HG03039 (cell line): ENCODE results near the gene ALDOB.
A peak's percentile ranks its signal among the peaks of the same experiment; 100 is the strongest.

Experiments
- ATAC-seq: cut with Tn5 transposase; IDR thresholded peaks from one replicate; pipeline ENCODE4 v1.9.1; 2021; ENCODE audit warnings: mild to moderate bottlenecking, moderate library complexity; ENCODE audit not compliant: unreplicated experiment

The ALDOB gene

DNA sequence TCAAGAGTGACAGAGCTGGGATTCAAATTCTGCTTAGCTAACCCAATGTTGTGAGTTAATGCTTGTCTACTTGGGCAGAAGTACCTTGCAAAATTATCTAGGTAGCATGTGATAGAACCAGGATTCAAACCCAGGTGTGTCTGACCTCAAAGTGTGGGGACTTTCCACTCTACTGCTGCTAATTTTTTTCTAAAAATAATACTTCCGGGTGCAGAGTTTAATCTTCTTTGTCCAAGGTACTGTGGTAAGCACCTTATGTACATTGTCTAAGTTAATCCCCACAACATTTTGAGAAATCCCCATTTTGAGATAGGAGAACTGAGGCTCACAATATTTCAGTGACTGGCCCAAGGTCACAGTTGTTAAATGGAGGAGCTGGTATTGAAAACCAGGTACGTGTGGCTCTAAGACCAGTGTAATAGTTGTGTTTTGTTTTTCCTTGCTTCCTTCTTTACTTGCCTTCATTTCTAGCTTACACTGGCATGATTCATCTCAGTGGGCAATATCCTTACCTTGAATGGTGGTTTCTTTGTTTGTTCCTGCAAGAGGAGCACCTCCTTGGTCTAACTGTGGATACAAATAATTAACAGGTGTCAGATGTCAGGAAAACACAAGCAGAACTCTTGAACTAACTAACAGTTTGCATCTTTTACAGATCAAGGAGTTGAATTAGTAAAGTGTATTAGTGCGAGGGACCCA lies 7.5 kb downstream of the ALDOB start:
- ATAC-seq = no peak

DNA sequence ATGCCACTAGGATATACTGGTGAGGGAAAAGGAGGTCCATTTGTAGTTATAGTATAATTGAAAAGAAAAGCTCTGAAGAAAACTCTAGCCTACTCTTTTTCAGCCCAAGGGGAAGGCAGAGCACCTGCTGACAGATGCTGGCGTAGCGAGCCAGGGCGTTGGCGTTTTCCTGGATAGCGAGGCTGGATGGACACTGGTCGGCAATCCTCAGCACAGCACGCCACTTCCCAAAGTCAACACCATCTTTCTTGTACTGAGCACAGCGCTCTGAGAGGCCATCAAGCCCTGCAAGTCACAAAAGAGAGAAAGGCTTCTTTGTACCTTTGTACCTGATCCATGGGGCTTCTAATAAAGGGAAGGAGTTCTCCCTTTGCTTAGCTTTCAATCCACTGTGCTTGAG lies 8.2 kb downstream of the ALDOB start:
- ATAC-seq = no peak

DNA sequence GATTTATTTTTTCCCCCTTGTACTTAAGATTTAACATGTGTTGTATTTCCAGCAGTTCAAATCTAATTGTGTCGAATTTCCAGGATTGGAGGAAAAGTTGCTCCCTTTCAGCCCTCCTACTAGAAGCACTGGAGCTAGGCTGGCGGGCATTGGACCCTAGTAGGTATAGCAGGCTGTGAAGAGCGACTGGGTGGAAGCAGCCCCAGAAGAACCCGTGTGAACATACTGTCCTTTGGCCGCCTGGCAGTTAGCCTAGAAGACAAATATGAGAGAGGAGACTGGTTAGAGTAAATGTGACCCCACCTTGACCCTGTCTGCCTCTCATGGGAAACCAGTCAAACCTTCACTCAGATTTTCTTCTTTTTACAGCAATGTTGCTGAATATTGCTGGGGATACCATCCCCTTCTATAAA lies 13.9 kb downstream of the ALDOB start:
- no peak for ATAC-seq

DNA sequence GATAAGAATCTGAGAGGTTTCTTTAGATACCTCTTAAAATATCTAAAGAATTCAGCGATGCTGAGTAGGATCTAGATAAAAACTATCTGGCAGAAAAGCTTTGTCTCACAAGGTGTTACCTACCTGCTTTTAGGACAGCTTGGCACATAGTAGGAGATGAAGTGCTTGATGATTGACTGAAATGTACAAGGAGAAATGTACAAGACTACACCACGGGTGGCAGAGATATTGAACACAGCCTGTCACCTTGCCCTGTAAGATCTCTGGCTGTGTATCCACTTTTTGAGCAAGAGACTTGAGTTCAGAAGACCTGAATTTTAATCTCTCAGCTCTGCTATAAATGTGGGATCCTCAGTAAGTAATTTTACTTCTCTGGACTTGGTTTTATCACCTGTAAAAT lies 15.7 kb downstream of the ALDOB start:
- ATAC-seq = no peak

DNA sequence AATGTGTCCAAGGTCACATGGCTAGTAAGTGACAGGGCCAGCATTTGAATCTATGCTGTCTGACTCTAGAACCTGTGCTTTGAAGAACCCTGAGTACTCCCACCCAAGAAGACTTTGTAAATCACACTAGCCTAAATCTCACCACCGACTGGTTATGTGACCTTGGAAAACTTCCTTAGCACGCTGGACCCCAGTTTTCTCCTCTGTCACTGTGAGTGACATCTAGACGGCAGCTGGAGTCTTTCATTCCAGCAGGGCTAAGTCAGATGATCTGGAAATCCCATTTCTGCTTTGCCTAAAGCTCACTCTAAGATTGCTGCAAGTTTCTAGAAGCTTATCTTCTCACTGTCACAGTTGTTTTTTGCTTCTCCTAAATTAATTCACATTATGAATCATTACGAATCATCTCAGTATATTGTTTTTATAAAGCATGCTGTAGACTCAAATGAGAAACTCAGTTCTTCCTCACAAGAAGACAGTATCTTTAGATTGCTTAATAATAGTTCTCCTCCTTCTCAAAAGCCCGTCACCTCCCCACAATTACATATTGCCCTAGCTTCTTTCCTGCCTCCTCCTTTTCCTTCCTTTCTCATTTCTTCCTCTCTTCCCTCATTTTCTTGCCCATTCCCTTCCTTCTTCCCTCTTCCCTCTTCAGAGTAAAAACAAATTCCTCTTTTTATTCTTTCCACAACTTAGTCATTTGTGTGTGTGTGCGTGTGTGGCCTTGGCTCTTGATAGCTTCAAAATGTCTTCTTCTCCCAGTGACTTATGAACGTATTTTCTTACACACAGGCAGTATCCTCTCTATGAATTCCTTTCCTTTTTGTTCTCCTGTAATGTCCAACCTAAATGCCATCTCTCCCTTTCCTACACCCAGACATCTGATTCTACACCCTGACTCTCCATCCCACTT lies 16.8 kb downstream of the ALDOB start:
- no peak for ATAC-seq

DNA sequence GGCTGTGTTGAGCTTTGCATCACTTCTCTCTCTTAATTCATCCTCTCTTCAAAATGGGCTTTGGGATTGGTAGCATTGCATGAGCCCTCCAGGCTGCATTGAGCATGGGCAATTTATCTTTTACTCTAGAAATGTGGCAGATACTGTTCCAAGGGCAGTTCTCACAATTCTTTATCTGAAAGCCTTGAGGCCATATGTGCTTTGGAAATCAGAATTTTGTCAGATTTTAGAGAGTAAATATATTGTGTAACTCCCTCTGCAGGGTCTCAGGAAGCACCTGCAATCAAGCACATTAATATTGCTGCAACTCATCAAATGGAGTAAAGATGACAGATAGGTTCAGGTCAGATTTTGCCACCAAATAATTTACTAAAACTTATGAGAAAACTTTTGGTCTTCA lies 17.6 kb downstream of the ALDOB start:
- no peak for ATAC-seq

DNA sequence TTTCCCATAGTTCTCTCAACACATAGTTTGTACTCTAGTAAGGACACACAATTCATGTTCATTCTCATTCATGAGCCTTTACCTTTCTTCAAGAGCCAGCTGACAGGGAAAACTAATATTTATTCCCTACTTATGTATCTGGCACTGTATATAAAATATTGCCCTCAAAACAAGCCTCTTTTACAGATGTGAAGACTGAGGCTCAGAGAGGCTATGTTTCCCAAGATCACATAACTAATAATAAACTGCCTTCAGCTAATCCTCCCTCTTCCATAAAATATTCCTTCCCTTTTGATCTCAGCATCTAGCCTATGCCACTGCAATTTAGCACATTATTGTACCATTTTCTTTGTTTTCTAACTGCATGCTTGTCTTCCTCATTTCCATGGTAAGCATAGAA lies 18.2 kb downstream of the ALDOB start:
- ATAC-seq = no peak

DNA sequence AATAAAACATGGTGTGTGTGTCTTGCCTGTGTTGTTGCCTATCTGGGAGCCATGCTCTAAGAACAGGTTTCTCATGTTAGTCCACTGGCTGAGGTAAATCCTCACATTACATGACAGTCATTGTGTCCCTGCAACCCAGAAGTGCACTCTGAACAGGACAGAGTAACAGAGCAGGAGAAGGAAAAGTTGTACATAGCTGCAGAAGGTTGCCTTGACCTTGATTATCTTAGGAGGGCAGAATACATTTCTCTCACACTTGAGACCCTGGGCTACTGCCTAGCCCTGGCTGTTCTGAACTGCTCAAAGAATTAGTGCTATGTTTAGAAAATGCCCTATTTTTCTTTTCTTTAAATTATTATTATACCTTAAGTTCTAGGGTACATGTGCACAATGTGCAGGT lies 20.0 kb downstream of the ALDOB start:
- no peak for ATAC-seq

DNA sequence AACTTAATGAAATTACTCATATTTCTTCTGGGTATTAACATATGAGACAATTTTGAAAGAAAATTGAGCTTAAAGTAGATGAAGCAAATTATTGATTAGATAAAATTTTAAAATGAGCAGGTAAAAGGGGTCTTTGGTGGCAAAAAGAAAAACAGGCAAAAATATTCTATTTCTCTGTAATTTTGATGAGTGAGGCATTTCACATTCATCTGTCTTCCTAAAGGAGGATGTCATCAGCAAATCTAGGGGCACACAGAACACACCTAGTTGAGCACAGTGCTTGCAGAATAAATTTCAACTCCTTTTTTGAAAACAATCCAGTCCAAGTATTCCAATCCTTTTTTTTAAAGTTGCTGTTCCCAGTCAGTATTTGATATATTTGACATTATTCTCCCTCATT lies 20.7 kb downstream of the ALDOB start:
- no peak for ATAC-seq

DNA sequence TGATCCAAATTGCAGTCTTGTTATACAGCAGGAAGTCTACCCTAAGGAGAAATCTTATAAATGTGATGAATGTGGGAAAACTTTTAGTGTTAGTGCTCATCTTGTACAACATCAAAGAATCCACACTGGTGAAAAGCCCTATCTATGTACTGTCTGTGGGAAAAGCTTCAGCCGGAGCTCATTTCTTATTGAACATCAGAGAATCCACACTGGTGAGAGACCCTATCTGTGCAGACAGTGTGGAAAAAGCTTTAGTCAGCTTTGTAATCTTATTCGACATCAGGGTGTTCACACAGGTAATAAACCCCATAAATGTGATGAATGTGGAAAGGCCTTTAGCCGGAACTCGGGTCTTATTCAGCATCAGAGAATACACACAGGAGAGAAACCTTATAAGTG lies 26.5 kb downstream of the ALDOB start:
- no peak for ATAC-seq

DNA sequence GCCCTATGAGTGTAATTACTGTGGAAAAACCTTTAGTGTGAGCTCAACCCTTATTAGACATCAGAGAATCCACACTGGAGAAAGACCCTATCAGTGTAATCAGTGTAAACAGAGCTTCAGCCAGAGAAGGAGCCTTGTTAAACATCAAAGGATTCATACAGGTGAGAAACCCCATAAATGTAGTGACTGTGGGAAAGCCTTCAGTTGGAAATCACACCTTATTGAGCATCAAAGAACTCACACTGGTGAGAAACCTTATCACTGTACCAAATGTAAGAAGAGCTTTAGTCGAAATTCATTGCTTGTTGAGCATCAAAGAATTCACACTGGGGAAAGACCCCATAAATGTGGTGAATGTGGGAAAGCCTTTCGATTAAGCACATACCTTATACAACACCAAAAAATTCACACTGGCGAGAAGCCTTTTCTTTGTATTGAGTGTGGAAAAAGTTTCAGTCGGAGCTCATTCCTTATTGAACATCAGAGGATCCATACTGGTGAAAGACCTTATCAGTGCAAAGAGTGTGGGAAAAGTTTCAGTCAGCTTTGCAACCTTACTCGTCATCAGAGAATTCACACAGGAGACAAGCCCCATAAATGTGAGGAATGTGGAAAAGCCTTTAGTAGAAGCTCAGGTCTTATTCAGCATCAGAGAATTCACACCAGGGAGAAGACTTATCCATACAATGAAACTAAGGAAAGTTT lies 27.0 kb downstream of the ALDOB start:
- ATAC-seq = no peak

DNA sequence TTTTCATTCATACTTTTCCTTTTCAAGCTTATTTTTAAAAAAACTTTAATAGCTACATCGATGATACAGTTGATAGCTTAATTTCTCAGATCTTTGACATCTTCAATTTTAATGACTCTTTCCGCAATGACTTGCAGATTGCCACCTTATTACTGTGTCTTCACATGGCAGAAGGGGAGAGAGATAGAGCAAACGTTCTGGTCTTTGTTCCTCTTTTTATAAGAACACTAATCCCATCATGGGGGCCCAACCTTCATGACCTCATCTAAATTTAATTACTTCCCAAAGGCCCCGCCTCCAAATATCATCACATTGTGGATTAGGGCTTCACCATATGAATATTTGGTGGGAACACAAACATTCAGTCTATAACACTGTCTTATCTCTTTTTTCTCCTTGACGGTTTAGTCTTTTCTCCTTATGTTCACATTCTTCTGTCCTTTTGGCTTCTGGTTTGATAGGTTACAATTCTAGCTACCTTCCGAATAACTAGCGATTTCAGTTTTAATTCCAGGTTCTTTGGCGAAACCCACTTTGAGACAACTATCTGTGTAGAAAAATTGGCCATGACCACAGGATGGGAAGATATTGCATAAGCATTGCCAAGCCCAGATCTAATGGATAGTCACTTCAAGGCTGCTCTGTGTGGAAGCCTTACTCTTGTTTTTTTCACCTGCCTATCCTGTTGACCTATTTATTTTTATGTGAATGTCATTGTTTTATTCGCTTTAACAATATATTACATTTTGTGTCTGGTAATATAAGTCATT lies 31.9 kb downstream of the ALDOB start:
- ATAC-seq = no peak

DNA sequence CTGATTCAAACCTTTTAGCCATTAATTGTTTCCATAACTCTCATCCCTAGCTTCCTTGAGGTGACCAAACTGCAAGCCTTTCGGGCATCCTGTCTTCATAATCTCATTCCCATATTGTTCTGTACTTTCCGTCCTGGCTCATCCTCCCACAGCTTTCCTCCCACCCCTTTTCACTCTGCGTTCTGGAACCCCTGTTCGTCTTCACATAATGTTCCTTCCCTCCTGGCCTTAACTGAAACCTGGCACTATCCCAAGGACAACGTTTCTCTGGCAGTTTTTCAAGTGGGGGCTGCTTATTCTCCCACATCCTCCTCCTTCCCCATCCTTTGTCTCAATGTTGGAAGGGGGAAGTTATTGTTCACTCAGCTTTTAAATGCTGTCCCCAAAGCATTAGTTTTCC lies 35.5 kb downstream of the ALDOB start:
- ATAC-seq = no peak

DNA sequence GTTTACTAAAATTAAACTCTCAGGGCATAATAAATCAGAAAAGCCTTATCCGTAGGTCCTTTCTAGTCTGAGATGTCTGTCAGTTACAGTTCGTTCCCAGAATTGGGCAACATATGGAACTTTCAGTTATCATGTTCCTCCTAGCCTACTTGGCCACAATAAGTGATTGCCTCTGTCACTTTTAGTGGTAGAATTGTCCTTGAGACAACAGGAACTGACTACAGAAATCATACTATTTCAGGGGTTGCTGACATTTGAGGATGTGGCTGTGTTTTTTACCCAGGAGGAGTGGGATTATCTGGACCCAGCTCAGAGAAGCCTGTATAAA lies 36.0 kb downstream of the ALDOB start:
- no peak for ATAC-seq

DNA sequence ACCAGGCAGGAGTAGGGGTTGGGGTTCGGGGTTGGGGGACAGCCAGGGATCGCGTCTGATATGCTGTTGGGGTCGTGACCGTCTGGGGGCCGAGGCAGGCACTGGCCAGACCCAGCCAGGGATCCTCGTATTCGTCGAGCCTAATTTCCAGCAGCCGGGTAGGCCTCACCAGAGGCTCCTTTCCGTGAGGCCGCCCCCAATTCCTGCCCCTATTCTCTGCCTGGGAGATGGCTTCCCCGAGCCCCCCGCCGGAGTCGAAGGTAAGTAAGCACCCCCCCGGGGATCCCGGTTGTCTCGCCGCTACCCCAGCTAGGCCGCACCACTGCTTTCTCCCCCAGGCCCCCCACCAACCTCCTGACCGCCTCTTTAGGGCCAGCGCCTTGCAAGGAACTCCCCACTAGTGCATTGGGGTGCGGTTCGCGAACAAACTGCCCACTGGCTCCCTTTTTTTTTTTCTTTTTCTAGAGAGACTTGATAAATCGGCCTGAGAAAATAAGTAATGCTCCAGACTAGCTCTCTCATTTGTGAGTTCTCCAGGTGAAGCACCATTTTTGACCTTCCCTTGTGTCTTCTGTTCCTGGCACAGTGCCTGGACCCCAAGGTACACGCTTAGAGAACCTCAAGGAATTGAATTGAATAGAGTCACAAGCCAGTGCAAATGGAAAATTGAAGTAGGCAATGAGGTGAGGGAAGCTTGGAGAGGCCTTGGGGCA lies 36.5 kb downstream of the ALDOB start:
- no peak for ATAC-seq

DNA sequence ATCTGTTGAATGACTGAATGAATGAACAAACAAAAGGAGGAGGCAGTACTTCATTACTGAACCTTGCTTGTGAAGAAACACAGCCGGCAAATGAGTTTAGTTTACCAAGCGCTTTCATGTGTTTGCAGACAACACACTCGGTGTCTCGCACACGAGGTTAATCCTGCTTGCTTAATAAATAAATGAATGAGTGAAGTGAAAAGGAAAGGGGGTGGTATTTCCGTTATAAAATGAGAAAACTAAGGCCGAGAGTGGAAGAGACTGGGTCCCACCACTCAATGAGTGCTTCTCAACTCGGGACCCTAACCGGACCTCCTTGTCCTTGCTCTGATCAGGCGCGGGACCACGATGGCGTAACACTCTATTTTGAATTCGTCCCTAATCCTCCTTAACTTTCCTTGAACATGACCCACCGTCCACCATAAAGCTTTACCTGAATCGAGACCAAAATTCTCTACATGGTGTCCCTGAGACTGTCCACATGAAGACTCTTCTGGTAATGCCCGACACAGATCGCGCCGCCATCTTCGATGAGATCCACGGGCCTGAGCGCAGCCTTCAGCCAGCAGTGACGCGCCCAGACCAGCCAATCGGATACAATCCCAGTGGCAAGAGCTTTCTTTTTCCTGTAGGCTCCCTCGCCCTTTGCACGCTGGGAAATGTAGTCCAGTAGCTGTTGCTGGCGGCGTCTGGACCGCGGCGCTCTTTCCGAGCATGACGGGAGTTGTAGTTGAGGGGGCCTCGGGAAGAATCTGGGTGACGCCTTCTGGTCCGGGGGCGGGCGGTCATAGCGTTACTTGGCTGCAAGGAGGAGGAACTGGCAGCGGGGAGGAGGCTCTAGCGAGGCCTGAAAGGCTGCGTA lies 37.3 kb downstream of the ALDOB start, which contains the start of the genes MRPL50 and ZNF189:
MRPL50 (minus strand) TSS at position 551 of the 862 bp plus-strand sequence; CDS start at position 525, 26 bp downstream.
ZNF189 (plus strand) TSS at position 784 of the 862 bp plus-strand sequence. CDS start 306 bp downstream, outside the sequence.
- peak; percentile 99 for ATAC-seq

DNA sequence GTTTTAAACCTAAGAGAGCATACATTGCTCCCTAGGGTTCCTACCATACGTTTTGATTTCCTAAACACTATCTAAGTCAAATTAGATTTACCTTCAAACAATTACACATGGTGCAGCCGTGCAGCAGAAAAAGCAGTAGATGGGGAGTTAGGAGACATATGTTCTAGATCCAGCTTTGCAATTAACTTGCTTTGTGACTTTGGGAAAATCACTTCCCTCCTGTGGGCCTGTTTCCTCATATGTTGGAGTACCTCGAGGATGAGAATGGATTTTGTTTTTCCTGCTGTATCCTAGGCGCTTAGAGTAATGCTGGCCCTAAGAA lies 37.9 kb downstream of the ALDOB start:
- ATAC-seq = no peak

DNA sequence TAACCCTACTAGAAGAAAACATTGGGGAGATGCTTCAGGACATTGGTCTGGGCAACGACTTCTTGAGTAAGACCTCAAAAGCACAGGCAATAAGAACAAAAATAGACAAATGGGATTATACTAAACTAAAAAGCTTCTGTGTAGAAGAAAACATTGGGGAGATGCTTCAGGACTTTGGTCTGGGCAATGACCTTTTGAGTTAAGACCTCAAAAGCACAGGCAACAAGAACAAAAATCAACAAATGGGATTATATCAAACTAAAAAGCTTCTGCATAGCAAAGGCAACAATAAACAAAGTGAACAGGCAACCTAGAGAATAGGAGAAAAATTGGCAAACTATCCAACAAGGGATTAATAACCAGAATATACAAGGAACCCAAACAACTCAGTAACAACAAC lies 40.9 kb downstream of the ALDOB start:
- no peak for ATAC-seq

DNA sequence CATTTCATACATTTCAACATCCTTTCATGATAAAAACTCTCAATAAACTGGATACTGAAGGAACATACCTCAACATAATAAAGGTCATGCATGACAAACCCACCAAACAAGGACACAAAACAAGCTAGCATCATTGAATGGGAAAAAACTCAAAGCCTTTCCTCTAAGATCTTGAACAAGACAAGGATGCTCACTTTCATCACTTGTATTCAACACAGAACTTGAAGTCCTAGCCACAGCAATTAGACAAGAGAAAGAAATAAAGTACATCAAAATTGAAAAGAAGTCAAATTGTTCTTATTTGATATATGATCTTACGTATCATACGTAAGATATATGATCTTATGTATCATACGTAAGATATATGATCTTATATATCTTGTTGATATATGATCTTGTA lies 42.4 kb downstream of the ALDOB start:
- no peak for ATAC-seq
